ENCODE measurements around the gene SGCA.

Gene SGCA

DNA sequence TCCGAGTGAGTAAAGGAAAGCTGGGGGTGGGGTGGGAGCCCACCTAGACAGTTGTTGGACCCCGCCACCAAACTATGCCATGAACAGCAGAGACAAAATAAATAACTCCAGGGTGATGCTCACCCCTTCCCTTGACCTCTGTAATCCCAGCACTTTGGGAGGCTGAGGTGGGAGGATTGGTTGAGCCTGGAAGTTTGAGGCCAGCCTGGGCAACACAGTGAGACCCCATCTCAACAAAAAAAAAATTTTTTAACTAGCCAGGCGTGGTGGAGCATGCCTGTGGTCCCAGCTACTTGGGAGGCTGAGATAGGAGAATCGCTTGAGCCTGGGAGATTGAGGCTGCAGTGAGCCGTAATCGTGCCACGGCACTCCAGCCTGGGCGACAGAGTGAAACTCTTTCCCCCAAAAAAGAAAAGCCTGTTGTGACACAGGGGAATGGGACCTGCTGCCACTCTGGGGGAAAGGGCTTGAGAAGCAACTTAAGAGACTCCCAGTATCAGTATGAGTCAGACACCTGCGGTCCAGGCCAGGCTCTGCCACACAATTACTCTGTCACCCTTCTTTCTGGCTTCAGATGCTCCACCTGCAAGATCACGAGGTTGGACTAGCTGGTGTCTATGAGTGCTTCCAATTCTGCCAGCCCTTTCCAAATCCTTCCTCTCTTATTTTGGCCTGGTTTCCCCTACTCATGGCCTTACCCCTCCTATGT, 5.0 kb downstream of the SGCA start:
- Histone ChIP-seq H3K4me3 (ENCODE audit: low read length) (no peak overlapping the region), H3K9me2 (replicated peaks; ENCODE audit: control insufficient read depth, low read length) (no peaks in the 10 kb centered on the region), H3K79me2 (ENCODE audit: control insufficient read depth, low read length) (no peaks in the 10 kb centered on the region), H3K9me3 (ENCODE audit: control insufficient read depth, insufficient read depth, low read length) (no peaks in the 10 kb centered on the region), H4K20me1 (ENCODE audit: control insufficient read depth, insufficient read depth, low read depth, low read length) (no peaks in the 10 kb centered on the region), H3K27ac (ENCODE audit: low read depth, low read length) (no peak overlapping the region), H3K4me1 (ENCODE audit: control insufficient read depth, low read length) (peaks cover 6% of the 10 kb centered on the region; the same call in 1 of the 2 replicates), H3F3A (ENCODE audit: control insufficient read depth, insufficient read depth) (no peaks in the 10 kb centered on the region), H3K27me3 (ENCODE audit: control insufficient read depth, low read length) (peaks cover 32% of the 10 kb centered on the region), H3K36me3 (ENCODE audit: control insufficient read depth, low read length) (no peaks in the 10 kb centered on the region), H3K4me2 (ENCODE audit: low read length) (no peak overlapping the region)
- TF ChIP-seq, protein P1, sequence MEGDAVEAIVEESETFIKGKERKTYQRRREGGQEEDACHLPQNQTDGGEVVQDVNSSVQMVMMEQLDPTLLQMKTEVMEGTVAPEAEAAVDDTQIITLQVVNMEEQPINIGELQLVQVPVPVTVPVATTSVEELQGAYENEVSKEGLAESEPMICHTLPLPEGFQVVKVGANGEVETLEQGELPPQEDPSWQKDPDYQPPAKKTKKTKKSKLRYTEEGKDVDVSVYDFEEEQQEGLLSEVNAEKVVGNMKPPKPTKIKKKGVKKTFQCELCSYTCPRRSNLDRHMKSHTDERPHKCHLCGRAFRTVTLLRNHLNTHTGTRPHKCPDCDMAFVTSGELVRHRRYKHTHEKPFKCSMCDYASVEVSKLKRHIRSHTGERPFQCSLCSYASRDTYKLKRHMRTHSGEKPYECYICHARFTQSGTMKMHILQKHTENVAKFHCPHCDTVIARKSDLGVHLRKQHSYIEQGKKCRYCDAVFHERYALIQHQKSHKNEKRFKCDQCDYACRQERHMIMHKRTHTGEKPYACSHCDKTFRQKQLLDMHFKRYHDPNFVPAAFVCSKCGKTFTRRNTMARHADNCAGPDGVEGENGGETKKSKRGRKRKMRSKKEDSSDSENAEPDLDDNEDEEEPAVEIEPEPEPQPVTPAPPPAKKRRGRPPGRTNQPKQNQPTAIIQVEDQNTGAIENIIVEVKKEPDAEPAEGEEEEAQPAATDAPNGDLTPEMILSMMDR (IDR thresholded peaks at IDR 0.05; ENCODE audit: low read depth, low read length, poor library complexity, severe bottlenecking) = no peak
- no peak for TF ChIP-seq EZH2phosphoT487 (IDR thresholded peaks at IDR 0.05; ENCODE audit: borderline replicate concordance, low read length)

DNA sequence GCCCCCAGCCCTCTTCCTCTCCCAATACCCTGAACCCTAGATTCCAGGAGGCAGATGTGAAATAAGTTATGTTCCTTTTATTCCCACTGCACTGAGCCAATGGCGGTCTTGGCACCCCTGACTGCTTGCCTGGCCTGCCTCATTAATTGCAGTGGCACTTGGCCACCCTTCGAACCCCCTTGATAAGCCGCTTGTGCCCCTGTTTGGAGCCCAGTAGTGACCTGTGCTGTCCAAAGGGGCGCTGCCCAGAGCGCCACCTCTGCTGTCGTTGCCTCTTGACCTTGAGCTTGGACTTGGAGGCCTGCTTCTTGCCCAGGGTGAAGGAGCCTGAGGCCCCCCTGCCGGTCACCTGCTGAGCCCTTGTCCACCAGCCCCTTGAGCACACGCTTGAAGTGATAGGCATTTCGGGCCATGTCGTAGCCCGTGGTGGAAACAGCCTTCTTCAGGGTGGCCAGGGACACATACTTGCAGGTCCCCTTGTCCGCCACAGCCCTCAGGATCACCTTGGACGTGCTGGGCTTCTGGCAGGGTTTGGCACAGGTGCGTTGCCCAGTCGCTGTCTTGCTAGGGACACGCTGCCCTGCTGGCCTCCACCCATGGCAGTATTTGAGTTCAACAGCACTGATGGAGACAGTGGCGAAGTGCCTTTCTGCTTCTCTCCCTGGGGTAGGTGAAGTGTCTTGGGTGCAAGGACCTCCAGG, 5.7 kb downstream of the SGCA start:
- Histone ChIP-seq H3K4me2 (ENCODE audit: low read length) (no peak overlapping the region), H3K27ac (ENCODE audit: low read depth, low read length) (no peak overlapping the region)

DNA sequence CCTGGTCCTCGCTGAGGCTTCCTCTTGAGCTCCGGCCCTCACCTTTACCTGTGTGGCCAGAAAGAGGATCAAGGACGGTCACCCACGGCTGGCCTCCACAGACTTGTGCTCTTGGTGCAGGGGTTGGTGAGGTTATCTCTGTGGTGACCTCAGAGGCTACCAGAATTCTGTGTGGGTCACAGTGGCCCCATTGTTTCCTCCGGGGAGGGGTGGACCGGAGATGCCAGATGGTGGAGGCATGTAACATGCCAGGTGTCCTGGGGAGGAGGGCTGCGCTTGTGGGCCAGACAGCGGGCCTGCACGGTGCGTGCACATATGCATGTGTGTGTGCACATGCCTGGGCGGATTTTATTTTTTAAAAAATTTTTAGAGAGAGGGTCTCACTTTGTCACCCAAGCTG, 6.3 kb downstream of the SGCA start:
- Histone ChIP-seq H3K36me3 (ENCODE audit: control insufficient read depth, low read length) (no peaks in the 10 kb centered on the region), H3K4me3 (ENCODE audit: low read length) (no peak overlapping the region), H3F3A (ENCODE audit: control insufficient read depth, insufficient read depth) (no peaks in the 10 kb centered on the region), H3K79me2 (ENCODE audit: control insufficient read depth, low read length) (no peaks in the 10 kb centered on the region), H3K27ac (ENCODE audit: low read depth, low read length) (no peak overlapping the region), H3K9me3 (ENCODE audit: control insufficient read depth, insufficient read depth, low read length) (no peaks in the 10 kb centered on the region), H3K9me2 (replicated peaks; ENCODE audit: control insufficient read depth, low read length) (no peaks in the 10 kb centered on the region), H3K4me2 (ENCODE audit: low read length) (no peak overlapping the region), H3K4me1 (ENCODE audit: control insufficient read depth, low read length) (peaks cover 6% of the 10 kb centered on the region; the same call in 1 of the 2 replicates), H3K27me3 (ENCODE audit: control insufficient read depth, low read length) (peaks cover 32% of the 10 kb centered on the region), H4K20me1 (ENCODE audit: control insufficient read depth, insufficient read depth, low read depth, low read length) (no peaks in the 10 kb centered on the region)
- TF ChIP-seq, protein P1 (IDR thresholded peaks at IDR 0.05; ENCODE audit: low read depth, low read length, poor library complexity, severe bottlenecking) = no peak
- TF ChIP-seq EZH2phosphoT487 (IDR thresholded peaks at IDR 0.05; ENCODE audit: borderline replicate concordance, low read length) = no peak

More for the DNA sequence above, 5.7 kb downstream of the SGCA start:
- Histone ChIP-seq H3F3A (ENCODE audit: control insufficient read depth, insufficient read depth) (no peaks in the 10 kb centered on the region), H3K27me3 (ENCODE audit: control insufficient read depth, low read length) (peaks cover 32% of the 10 kb centered on the region), H3K9me2 (replicated peaks; ENCODE audit: control insufficient read depth, low read length) (no peaks in the 10 kb centered on the region), H3K4me3 (ENCODE audit: low read length) (no peak overlapping the region), H3K4me1 (ENCODE audit: control insufficient read depth, low read length) (peaks cover 6% of the 10 kb centered on the region; the same call in 1 of the 2 replicates), H3K79me2 (ENCODE audit: control insufficient read depth, low read length) (no peaks in the 10 kb centered on the region), H3K9me3 (ENCODE audit: control insufficient read depth, insufficient read depth, low read length) (no peaks in the 10 kb centered on the region), H4K20me1 (ENCODE audit: control insufficient read depth, insufficient read depth, low read depth, low read length) (no peaks in the 10 kb centered on the region), H3K36me3 (ENCODE audit: control insufficient read depth, low read length) (no peaks in the 10 kb centered on the region)
- no peak for TF ChIP-seq EZH2phosphoT487 (IDR thresholded peaks at IDR 0.05; ENCODE audit: borderline replicate concordance, low read length)
- TF ChIP-seq, protein P1 (IDR thresholded peaks at IDR 0.05; ENCODE audit: low read depth, low read length, poor library complexity, severe bottlenecking) = no peak
